Tibial nerve (tissue), 4 donors: ENCODE data around the gene RFNG. TPM values are rescaled to one million over a fixed set of nuclear protein-coding genes. Genes with fewer than 3 reads are reported as not detected.

Experiments
- DNase-seq, 2 donors: peaks; one replicate each; pipeline ENCODE4 v3.0.0-alpha.2; 2019; ENCODE audit warnings: low spot score in 2 of 2
- H3K27ac ChIP-seq, 4 donors: fragments of 200-600 bp; sonication (generic) in 3 of 4; one replicate each; pipeline ENCODE4 v1.5.1; 2017 to 2019; ENCODE audit warnings: mild to moderate bottlenecking in 1 of 4
- H3K27me3 ChIP-seq, 2 donors: fragments of 200-600 bp; sonication (generic) in 1 of 2; one replicate each; pipeline versions ENCODE4 v1.5.1 to v1.6.0; 2017 to 2019
- H3K36me3 ChIP-seq, 3 donors: fragments of 200-600 bp; sonication (generic); one replicate each; pipeline ENCODE4 v1.5.1; 2018 to 2019
- H3K4me1 ChIP-seq, 4 donors: fragments of 200-600 bp; sonication (generic) in 3 of 4; one replicate each; pipeline ENCODE4 v1.5.1; 2017 to 2019
- H3K4me3 ChIP-seq, 4 donors: fragments of 200-600 bp; sonication (generic) in 3 of 4; one replicate each; pipeline ENCODE4 v1.5.1; 2017 to 2019; ENCODE audit warnings: mild to moderate bottlenecking in 1 of 4, moderate library complexity in 1 of 4
- H3K9me3 ChIP-seq, 4 donors: fragments of 200-600 bp; sonication (generic) in 3 of 4; one replicate each; pipeline ENCODE4 v1.5.1; 2017 to 2019
- CTCF ChIP-seq, 5 experiments: fragments of 200-600 bp in 3 of 5; fragments of 450-650 bp in 2 of 5; sonication (generic) in 3 of 5; IDR thresholded peaks; one replicate each; pipeline ENCODE4 v1.5.1; 2016 to 2019; ENCODE audit warnings: antibody characterized with exemption in 5 of 5, mild to moderate bottlenecking in 3 of 5, moderate library complexity in 2 of 5
- EP300 ChIP-seq, 2 donors: sonication (generic); formaldehyde crosslinking; IDR thresholded peaks; one replicate each; pipeline ENCODE4 v1.6.1; 2017; ENCODE audit warnings: antibody characterized with exemption in 2 of 2, mild to moderate bottlenecking in 1 of 2
- POLR2A ChIP-seq, 2 donors: fragments of 450-650 bp; IDR thresholded peaks; one replicate each; pipeline ENCODE4 v1.6.1; 2017; ENCODE audit warnings: antibody characterized with exemption in 2 of 2, mild to moderate bottlenecking in 2 of 2, moderate library complexity in 2 of 2
- WGBS, 2 donors: methylation state at CpG; one replicate each; pipeline ENCODE4 v1.1.5; 2018; 5-methylcytosine and 5-hydroxymethylcytosine counted together
- total RNA-seq, 4 donors: library from RNA; depleted of rRNA; stranded (reverse); fragments of >200 nt; gene quantifications; one replicate each; pipeline ENCODE4 v1.1.0, GENCODE V29; 2016

Gene RFNG
- total RNA-seq, 4 donors from 2014 or later, result 43.5 to 70.2 (median 64.4) TPM

GRCh38 chr17:82025401-82026107 lies 26.1 kb downstream of the RFNG start:
- no peak for DNase-seq
- Histone ChIP-seq H3K4me3 (no peak overlapping the region), H3K27ac (no peak overlapping the region), H3K9me3 (no peaks in the 10 kb centered on the region), H3K4me1 (peaks cover 0 to 50% (median 25%) of the 10 kb centered on the region in 4 donors), H3K27me3 (no peaks in the 10 kb centered on the region), H3K36me3 (peaks cover 0 to 35% (median 0%) of the 10 kb centered on the region in 3 donors)
- TF ChIP-seq CTCF (IDR thresholded peaks at IDR 0.05) (no peak), EP300 (IDR thresholded peaks at IDR 0.05) (no peak), POLR2A (IDR thresholded peaks at IDR 0.05) (no peak)
- 89 to 91% methylated on average over 25 of the region's 25 CpGs for WGBS, 2 donors

GRCh38 chr17:82024859-82025258 lies 26.8 kb downstream of the RFNG start:
- H3K4me3 ChIP-seq, result no peak overlapping the region
- H3K27me3 ChIP-seq, result no peaks in the 10 kb centered on the region
- no peaks in the 10 kb centered on the region for H3K9me3 ChIP-seq
- 93 to 96% methylated on average over 13 to 15 of the region's 17 CpGs for WGBS, 2 donors
- no peak for DNase-seq
- TF ChIP-seq EP300 (IDR thresholded peaks at IDR 0.05) (no peak), POLR2A (IDR thresholded peaks at IDR 0.05) (no peak), CTCF (IDR thresholded peaks at IDR 0.05) (no peak)
- no peak overlapping the region for H3K27ac ChIP-seq
- peaks cover 0 to 35% (median 0%) of the 10 kb centered on the region in 3 donors for H3K36me3 ChIP-seq
- H3K4me1 ChIP-seq, result peaks cover 0 to 51% (median 21%) of the 10 kb centered on the region in 4 donors

GRCh38 chr17:82023447-82024241 lies 28.0 kb downstream of the RFNG start:
- H3K4me1 ChIP-seq, result peaks cover 0 to 56% (median 21%) of the 10 kb centered on the region in 4 donors
- 4 to 13% methylated on average over 3 to 36 of the region's 55 CpGs for WGBS, 2 donors
- peak overlapping the region in 2 of 4 donors; percentile 52 to 70 for H3K27ac ChIP-seq
- peaks cover 0 to 36% (median 0%) of the 10 kb centered on the region in 3 donors for H3K36me3 ChIP-seq
- TF ChIP-seq EP300 (IDR thresholded peaks at IDR 0.05) (no peak), CTCF (IDR thresholded peaks at IDR 0.05) (no peak), POLR2A (IDR thresholded peaks at IDR 0.05) (no peak)
- H3K9me3 ChIP-seq, result no peaks in the 10 kb centered on the region
- peak overlapping the region; percentile 73 to 99 (median 76) for H3K4me3 ChIP-seq
- no peak for DNase-seq
- no peaks in the 10 kb centered on the region for H3K27me3 ChIP-seq

GRCh38 chr17:82022981-82023446 lies 28.6 kb downstream of the RFNG start, which contains the start of gene LRRC45:
Gene LRRC45, plus strand, starts transcription at chr17:82023305. Its CDS starts 339 bp downstream, at chr17:82023644.
- peak; percentile 100 for DNase-seq
- Histone ChIP-seq H3K4me3 (peak within 1 kb of the TSS; percentile 75 to 99 (median 84)), H3K27ac (peak within 1 kb of the TSS in 3 of 4 donors; percentile 80 to 87 (median 86)), H3K9me3 (no peaks in the 10 kb centered on the region), H3K27me3 (no peaks in the 10 kb centered on the region), H3K36me3 (peaks cover 0 to 36% (median 0%) of the 10 kb centered on the region in 3 donors), H3K4me1 (peaks cover 0 to 56% (median 21%) of the 10 kb centered on the region in 4 donors)
- 0 to 1% methylated on average over 18 to 32 of the region's 42 CpGs for WGBS, 2 donors
- peak in 1 of 5 experiments; percentile 52 for TF ChIP-seq CTCF (IDR thresholded peaks at IDR 0.05)
- no peak for TF ChIP-seq POLR2A (IDR thresholded peaks at IDR 0.05)
- TF ChIP-seq EP300 (IDR thresholded peaks at IDR 0.05), result peak in 1 of 2 donors; percentile 57
